ENCODE measurements around the gene MAML3. TPM values are rescaled to one million over a fixed set of nuclear protein-coding genes. Genes with fewer than 3 reads are reported as not detected.

Gene MAML3
- total RNA-seq, 6 experiments from 2014 or later, result 1.2 to 1.9 (median 1.6) TPM

GRCh38 chr4:140000232-140000631, 153.8 kb downstream of the MAML3 start:
- peaks cover 8% of the 10 kb centered on the region for H3K27me3 Mint-ChIP-seq (ENCODE audit: insufficient read depth)
- no peak for DNase-seq
- H3K27ac Mint-ChIP-seq, result no peak overlapping the region
- no peaks in the 10 kb centered on the region for H3K36me3 Mint-ChIP-seq (ENCODE audit: low read depth)
- no peak overlapping the region for H3K4me3 Mint-ChIP-seq
- TF ChIP-seq CTCF (IDR thresholded peaks at IDR 0.05), result no peak
- H3K4me1 Mint-ChIP-seq (ENCODE audit: low read depth), result peaks cover 12% of the 10 kb centered on the region; the same call in 1 of the 2 replicates
- H3K9me3 Mint-ChIP-seq, result no peaks in the 10 kb centered on the region; the same call in 1 of the 2 replicates

- Mint-ChIP-seq H3K9me3 (no peaks in the 10 kb centered on the region), H3K36me3 (ENCODE audit: low read depth) (no peaks in the 10 kb centered on the region), H3K27ac (peak overlapping the region; percentile 42; the same call in 1 of the 2 replicates), H3K4me3 (no peak overlapping the region), H3K4me1 (ENCODE audit: low read depth) (peaks cover 26% of the 10 kb centered on the region), H3K27me3 (ENCODE audit: insufficient read depth) (peaks cover 7% of the 10 kb centered on the region; the same call in 1 of the 2 replicates)
- peak; percentile 86 for DNase-seq
- no peak for TF ChIP-seq CTCF (IDR thresholded peaks at IDR 0.05)
Measured at GRCh38 chr4:139988863-139989765, 164.9 kb downstream of the MAML3 start.

GRCh38 chr4:139987502-139987850, 166.5 kb downstream of the MAML3 start:
- TF ChIP-seq CTCF (IDR thresholded peaks at IDR 0.05), result no peak
- Mint-ChIP-seq H3K27ac (no peak overlapping the region), H3K9me3 (no peaks in the 10 kb centered on the region), H3K36me3 (ENCODE audit: low read depth) (no peaks in the 10 kb centered on the region), H3K27me3 (ENCODE audit: insufficient read depth) (peaks cover 7% of the 10 kb centered on the region; the same call in 1 of the 2 replicates), H3K4me3 (no peak overlapping the region), H3K4me1 (ENCODE audit: low read depth) (peaks cover 26% of the 10 kb centered on the region)
- no peak for DNase-seq

- no peaks in the 10 kb centered on the region for H3K36me3 Mint-ChIP-seq (ENCODE audit: low read depth)
- H3K4me1 Mint-ChIP-seq (ENCODE audit: low read depth), result peaks cover 26% of the 10 kb centered on the region
- no peak overlapping the region for H3K27ac Mint-ChIP-seq
- DNase-seq, result no peak
- no peak overlapping the region for H3K4me3 Mint-ChIP-seq
- no peaks in the 10 kb centered on the region for H3K9me3 Mint-ChIP-seq
- TF ChIP-seq CTCF (IDR thresholded peaks at IDR 0.05), result no peak
- peaks cover 9% of the 10 kb centered on the region for H3K27me3 Mint-ChIP-seq (ENCODE audit: insufficient read depth)
Measured at GRCh38 chr4:139986689-139987501, 167.1 kb downstream of the MAML3 start.

GRCh38 chr4:139986106-139986505, 167.9 kb downstream of the MAML3 start:
- Mint-ChIP-seq H3K27ac (no peak overlapping the region; the same call in 1 of the 2 replicates), H3K9me3 (no peaks in the 10 kb centered on the region), H3K27me3 (ENCODE audit: insufficient read depth) (peaks cover 9% of the 10 kb centered on the region), H3K4me1 (ENCODE audit: low read depth) (peaks cover 26% of the 10 kb centered on the region), H3K36me3 (ENCODE audit: low read depth) (no peaks in the 10 kb centered on the region), H3K4me3 (no peak overlapping the region)
- no peak for TF ChIP-seq CTCF (IDR thresholded peaks at IDR 0.05)
- DNase-seq, result no peak

All from HFFc6 (cell line).